HG02870 (cell line): ENCODE measurements around the gene PTPRE.

ENCODE experiments used
- ATAC-seq: cut with Tn5 transposase; IDR thresholded peaks from one replicate; pipeline ENCODE4 v1.9.1; 2021; ENCODE audit warnings: mild to moderate bottlenecking, moderate library complexity; ENCODE audit not compliant: unreplicated experiment

The PTPRE gene

GRCh38 chr10:128067691-128068397 is 160.9 kb downstream of the PTPRE start:
- ATAC-seq, result no peak

- no peak for ATAC-seq
Measured at GRCh38 chr10:128068398-128069285, 161.7 kb downstream of the PTPRE start.

GRCh38 chr10:128069351-128070051 is 162.6 kb downstream of the PTPRE start:
- peak; percentile 49 for ATAC-seq

- no peak for ATAC-seq
Measured at GRCh38 chr10:128070161-128070560, 163.3 kb downstream of the PTPRE start.

GRCh38 chr10:128070721-128071416 is 164.0 kb downstream of the PTPRE start:
- ATAC-seq, result no peak

- ATAC-seq, result no peak
Measured at GRCh38 chr10:128071417-128071782, 164.5 kb downstream of the PTPRE start.

- no peak for ATAC-seq
Measured at GRCh38 chr10:128072046-128072445, 165.1 kb downstream of the PTPRE start.

GRCh38 chr10:128072941-128073645 is 166.2 kb downstream of the PTPRE start:
- ATAC-seq, result no peak

- no peak for ATAC-seq
Measured at GRCh38 chr10:128073890-128074289, 167.0 kb downstream of the PTPRE start.

GRCh38 chr10:128074589-128074988 is 167.7 kb downstream of the PTPRE start:
- ATAC-seq, result no peak

GRCh38 chr10:128077155-128077875 is 170.4 kb downstream of the PTPRE start:
- ATAC-seq, result no peak

- ATAC-seq, result peak; percentile 72
Measured at GRCh38 chr10:128078136-128078969, 171.4 kb downstream of the PTPRE start.

- ATAC-seq, result no peak
Measured at GRCh38 chr10:128080231-128080630, 173.3 kb downstream of the PTPRE start.

GRCh38 chr10:128080641-128081040 is 173.7 kb downstream of the PTPRE start:
- no peak for ATAC-seq

- no peak for ATAC-seq
Measured at GRCh38 chr10:128081222-128081621, 174.3 kb downstream of the PTPRE start.

GRCh38 chr10:128081720-128082119 is 174.8 kb downstream of the PTPRE start:
- ATAC-seq, result no peak

- ATAC-seq, result no peak
Measured at GRCh38 chr10:128083191-128083895, 176.4 kb downstream of the PTPRE start.

GRCh38 chr10:128084364-128084763 is 177.5 kb downstream of the PTPRE start:
- ATAC-seq, result no peak
